NCI-H1930 (cell line): Measurements from ENCODE around the gene RGS12.
A peak's percentile ranks its signal among the peaks of the same experiment; 100 is the strongest.

Experiments
- DNase-seq, 2 experiments: peaks; one replicate each; lab custom pipeline; 2025; lab: John Stamatoyannopoulos, UW

Gene RGS12, protein sequence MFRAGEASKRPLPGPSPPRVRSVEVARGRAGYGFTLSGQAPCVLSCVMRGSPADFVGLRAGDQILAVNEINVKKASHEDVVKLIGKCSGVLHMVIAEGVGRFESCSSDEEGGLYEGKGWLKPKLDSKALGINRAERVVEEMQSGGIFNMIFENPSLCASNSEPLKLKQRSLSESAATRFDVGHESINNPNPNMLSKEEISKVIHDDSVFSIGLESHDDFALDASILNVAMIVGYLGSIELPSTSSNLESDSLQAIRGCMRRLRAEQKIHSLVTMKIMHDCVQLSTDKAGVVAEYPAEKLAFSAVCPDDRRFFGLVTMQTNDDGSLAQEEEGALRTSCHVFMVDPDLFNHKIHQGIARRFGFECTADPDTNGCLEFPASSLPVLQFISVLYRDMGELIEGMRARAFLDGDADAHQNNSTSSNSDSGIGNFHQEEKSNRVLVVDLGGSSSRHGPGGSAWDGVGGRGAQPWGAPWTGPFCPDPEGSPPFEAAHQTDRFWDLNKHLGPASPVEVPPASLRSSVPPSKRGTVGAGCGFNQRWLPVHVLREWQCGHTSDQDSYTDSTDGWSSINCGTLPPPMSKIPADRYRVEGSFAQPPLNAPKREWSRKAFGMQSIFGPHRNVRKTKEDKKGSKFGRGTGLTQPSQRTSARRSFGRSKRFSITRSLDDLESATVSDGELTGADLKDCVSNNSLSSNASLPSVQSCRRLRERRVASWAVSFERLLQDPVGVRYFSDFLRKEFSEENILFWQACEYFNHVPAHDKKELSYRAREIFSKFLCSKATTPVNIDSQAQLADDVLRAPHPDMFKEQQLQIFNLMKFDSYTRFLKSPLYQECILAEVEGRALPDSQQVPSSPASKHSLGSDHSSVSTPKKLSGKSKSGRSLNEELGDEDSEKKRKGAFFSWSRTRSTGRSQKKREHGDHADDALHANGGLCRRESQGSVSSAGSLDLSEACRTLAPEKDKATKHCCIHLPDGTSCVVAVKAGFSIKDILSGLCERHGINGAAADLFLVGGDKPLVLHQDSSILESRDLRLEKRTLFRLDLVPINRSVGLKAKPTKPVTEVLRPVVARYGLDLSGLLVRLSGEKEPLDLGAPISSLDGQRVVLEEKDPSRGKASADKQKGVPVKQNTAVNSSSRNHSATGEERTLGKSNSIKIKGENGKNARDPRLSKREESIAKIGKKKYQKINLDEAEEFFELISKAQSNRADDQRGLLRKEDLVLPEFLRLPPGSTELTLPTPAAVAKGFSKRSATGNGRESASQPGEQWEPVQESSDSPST (N-terminal part only)

GRCh38 chr4:3292571-3293400, at the start of gene RGS12:
TSS of gene RGS12 (plus strand) at chr4:3293021. CDS start at chr4:3316171, 23,150 bp downstream.
- peak; percentile 83 to 93 for DNase-seq

DNA sequence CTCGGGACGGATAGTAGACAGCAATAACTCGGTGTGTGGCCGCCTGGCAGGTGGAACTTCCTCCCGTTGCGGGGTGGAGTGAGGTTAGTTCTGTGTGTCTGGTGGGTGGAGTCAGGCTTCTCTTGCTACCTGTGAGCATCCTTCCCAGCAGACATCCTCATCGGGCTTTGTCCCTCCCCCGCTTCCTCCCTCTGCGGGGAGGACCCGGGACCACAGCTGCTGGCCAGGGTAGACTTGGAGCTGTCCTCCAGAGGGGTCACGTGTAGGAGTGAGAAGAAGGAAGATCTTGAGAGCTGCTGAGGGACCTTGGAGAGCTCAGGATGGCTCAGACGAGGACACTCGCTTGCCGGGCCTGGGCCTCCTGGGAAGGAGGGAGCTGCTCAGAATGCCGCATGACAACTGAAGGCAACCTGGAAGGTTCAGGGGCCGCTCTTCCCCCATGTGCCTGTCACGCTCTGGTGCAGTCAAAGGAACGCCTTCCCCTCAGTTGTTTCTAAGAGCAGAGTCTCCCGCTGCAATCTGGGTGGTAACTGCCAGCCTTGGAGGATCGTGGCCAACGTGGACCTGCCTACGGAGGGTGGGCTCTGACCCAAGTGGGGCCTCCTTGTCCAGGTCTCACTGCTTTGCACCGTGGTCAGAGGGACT, 49.6 kb upstream of the RGS12 start:
- no peak for DNase-seq

DNA sequence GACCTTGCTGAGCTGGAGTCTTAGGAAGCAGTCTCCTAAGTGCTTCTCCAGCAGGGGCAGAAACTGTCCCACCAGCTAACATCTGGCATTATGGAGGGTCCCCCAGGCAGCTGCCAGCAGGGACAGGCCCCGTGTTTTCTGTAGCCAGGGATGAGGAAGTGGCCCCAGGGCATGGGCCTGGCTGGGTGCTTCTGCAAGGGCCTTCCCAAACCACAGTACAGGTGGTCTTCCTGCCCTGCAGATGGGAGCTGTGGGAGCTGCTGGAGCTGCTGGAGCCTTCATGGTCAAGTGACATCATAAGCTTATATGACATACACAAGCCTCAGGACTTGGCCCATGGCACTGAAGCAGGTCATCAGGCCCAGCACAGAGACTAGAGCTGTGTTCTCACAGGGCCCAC, 48.8 kb upstream of the RGS12 start:
- DNase-seq = no peak

DNA sequence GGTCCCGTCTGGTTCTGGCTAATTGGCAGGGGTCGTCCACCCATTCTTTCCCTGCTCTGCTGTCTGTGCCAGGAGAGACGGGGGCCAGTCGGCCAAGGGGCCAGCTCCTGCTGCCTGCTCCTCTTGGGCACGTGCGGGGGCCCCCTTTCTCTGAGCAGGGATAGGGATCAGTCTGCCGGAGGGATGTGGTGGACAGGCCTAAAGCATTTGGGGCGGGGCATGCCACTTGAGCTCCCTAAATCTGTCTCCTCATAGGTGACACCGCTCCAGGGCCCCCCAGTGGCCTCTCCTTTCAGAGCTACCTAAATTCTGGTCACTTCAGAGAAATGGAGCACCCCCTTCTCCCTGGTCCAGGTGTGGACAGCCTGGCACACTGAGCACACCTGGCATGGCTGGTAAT, 48.1 kb upstream of the RGS12 start:
- DNase-seq = no peak

DNA sequence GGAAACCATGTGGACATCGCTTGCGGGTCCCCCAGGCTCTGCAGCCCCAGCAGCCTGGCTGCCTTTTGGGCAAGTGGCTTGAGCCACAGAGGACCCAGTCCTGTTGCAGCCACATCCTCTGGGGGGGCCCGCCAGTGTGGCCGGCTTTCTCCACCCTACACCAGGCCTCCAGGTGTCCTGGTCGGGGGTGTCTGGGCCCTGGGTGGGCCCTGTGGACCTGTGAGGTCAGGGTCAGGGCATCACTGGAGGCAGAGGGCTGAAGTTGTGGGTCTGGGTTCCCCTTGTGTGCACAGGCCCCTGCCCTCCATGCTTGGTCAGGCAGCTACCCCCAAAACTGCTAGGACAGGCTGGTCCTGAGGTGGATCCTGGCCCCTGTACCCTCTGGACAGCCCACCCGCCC, 47.1 kb upstream of the RGS12 start:
- no peak for DNase-seq

DNA sequence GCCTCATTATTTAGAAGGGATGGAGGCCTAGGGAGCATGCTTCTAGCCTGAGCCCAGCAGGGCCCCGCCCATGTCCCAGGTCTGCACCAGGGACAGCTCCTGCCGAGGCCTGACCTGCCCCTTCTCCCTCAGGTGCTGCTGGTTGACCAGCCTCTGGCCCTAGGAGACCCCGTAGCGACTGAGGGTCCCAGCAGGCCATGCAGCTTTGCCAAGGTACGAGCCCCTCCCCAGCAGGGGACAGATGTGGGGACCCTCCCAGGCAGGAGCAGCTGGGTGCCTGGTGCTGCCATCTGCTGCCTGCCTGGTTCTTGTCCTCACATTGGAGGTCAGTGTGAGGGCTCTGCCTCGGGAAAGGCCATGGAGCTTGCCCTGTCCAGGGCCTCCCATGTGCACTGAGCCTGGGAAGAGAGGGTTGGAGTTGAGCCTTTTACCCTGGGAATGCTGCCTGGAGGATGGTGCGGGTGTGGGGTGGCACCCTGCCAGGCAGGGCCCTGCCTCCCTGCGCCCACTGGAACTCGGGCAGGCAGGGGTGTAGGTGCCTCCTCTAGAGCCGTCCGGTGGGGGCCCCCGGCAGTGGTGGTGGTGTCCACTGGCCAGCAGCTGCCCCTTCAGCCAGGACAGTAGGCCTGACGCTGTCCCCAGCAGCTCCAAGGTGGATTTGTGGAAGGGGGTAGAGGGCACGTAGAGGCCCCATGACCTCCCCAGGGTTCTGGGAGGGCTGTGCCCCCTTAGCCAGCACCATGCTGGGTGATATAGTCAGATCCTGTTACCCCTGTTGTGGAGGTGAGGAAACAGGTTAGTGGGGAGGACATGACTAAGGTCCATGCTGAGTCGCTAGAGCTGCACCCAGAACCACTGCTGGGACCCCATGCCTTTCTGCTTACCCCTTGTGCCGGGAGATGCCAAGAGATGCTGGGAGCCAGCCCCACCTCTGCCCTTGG, 46.1 kb upstream of the RGS12 start:
- DNase-seq = no peak

GRCh38 chr4:3247399-3248177, 45.2 kb upstream of the RGS12 start:
- DNase-seq = no peak

- no peak for DNase-seq
These were observed 44.7 kb upstream of the RGS12 start for GRCh38 chr4:3248178-3248480.

- DNase-seq = no peak
These were observed 43.8 kb upstream of the RGS12 start, which contains the start of gene MSANTD1 for GRCh38 chr4:3248811-3249661. TSS of gene MSANTD1 (plus strand) at chr4:3249159. CDS start at chr4:3249223, 64 bp downstream.

GRCh38 chr4:3249711-3250437, 42.9 kb upstream of the RGS12 start:
- DNase-seq = no peak

GRCh38 chr4:3250438-3250955, 42.3 kb upstream of the RGS12 start:
- no peak for DNase-seq

DNA sequence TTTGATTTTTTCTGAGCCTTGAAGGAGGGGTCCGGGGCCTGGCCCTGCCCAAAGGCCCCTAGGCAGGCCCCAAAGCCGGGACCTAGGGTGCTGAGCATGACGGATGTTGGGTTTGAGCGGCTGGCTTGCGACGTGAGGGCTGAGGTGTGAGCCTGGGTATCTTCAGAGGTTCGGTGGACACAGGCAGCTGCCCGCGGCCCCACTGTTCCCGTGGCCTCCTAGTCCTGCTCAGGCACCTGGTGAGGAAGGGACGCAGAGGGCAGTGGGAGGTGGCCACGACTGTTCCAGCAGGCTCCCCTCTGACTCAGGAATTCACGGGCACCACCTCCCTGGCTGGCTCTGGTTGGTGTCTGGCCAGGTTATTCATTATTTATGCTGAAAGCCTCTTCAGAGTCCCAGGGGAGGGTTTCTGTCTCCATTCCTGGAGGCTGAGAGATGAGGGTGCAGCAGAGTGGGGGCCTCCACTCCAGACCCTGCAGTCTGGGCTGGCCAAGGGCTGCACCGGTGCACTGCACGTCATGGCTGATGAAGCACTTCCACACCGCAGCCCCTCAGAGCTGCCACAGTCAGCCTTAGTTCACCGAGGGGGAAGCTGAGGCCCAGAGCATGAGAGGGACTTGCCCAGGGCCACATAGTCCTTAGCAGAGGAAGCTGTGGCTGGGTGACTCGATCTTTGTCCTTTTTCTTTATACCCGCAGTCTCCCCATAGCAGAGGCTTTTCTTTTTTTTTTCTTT, 41.7 kb upstream of the RGS12 start:
- DNase-seq = no peak

GRCh38 chr4:3251691-3252479, 40.9 kb upstream of the RGS12 start:
- no peak for DNase-seq

GRCh38 chr4:3252480-3252828, 40.4 kb upstream of the RGS12 start:
- DNase-seq = no peak

DNA sequence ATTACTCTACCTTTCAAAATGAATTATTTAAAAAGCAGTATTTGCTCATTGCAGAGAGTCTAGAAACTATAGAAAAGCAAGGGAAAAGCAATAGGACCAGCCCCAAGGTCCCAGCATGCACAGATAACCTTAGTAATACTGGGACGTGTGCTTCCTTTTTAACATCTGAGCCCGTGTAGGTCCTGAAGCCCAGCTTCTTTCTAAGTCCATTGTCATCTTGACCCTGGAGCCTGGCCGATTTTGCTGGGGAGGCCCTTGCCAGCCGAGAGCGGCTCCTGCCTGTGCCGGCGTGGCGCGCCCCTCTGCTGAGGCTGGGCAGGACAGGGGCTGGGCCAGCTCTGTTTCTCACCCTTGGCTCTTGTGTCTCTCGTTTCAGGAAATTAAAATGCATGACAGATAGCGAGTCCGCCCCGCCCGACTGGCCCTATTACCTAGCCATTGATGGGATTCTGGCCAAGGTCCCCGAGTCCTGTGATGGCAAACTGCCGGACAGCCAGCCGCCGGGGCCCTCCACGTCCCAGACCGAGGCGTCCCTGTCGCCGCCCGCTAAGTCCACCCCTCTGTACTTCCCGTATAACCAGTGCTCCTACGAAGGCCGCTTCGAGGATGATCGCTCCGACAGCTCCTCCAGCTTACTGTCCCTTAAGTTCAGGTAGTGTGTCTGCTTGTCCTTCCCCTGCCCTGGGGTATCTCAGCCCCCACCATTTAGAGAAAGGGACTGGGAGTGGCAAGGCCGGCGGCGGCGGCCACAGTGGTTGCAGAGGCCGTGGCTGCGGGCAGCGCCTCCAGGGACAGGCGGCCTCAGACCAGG, 39.8 kb upstream of the RGS12 start:
- DNase-seq = no peak
